ENCODE data around the gene KCNJ14. TPM values are rescaled to one million over a fixed set of nuclear protein-coding genes. Genes with fewer than 3 reads are reported as not detected.

The KCNJ14 gene
- polyA plus RNA-seq, 3 donors: 0.09 to 0.56 TPM; not detected in 1

DNA sequence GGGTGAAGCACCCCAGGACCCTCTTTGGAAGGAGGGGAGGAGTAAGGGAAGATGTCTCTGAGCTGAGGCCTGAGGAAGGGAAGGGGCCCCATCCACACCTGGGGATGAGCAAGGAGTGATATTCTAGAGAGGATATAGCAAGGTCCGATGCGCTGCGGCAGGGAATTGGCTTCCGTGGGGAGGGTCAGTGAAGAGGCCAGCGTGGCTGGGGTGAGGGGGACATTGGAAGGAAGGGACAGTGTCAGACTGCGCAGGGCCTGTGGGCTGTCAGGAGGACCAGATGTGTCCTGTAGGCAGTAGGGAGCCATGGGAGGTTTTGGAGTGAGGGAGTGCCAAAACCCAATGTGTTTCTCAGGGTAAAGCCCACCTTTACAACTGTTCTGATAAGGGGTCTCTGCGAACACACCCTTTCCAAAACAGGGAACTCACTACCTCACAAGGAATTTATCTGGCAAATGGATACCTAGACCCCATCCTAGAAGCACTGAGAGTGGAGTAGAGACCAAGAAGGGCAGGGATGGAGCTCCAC lies 52.6 kb downstream of the KCNJ14 start:
- no peak overlapping the region for H2AFZ ChIP-seq (ENCODE audit: insufficient read depth, low read depth, low read length, poor library complexity, severe bottlenecking)
- H3K4me3 Mint-ChIP-seq: peak overlapping the region in 1 of 2 donors; percentile 37
- WGBS (ENCODE audit: insufficient coverage): 95% methylated on average over 5 of the region's 7 CpGs
- no peaks in the 10 kb centered on the region for H3K79me2 ChIP-seq (ENCODE audit: insufficient read depth, low read length)
- H3K36me3 Mint-ChIP-seq: peaks cover 0 to 5% of the 10 kb centered on the region in 2 donors
- no peak overlapping the region for H3K4me2 ChIP-seq (replicated peaks; ENCODE audit: extremely low read depth, low read length, poor library complexity, severe bottlenecking)
- H3K4me3 ChIP-seq (replicated peaks in 1 of 3; ENCODE audit: low read depth in 2 of 3, low read length in 3 of 3): no peak overlapping the region
- intact Hi-C loops (cut with micrococcal nuclease): loop anchor here (2.0 to 5.0 kb wide), 2 partner anchors 77 to 79 kb away; no protein-coding TSS in a partner anchor
- no peak overlapping the region for H3K27ac ChIP-seq (ENCODE audit: low read depth in 1 of 2, low read length in 2 of 2)
- peaks cover 17% of the 10 kb centered on the region for H3K4me1 Mint-ChIP-seq
- H3K27me3 Mint-ChIP-seq (ENCODE audit: low read depth in 3 of 3): peaks cover 7 to 26% (median 18%) of the 10 kb centered on the region in 3 donors
- no peak for DNase-seq
- H3K9me3 Mint-ChIP-seq: peaks cover 0 to 9% (median 6%) of the 10 kb centered on the region in 7 donors
- no peaks in the 10 kb centered on the region for H4K20me1 ChIP-seq (ENCODE audit: insufficient read depth, low read length)
- peaks cover 4 to 11% of the 10 kb centered on the region in 2 donors for H3K9me3 ChIP-seq (replicated peaks in 1 of 2; ENCODE audit: control insufficient read depth in 1 of 2, insufficient read depth in 1 of 2, low read length in 2 of 2)
- peaks cover 4 to 8% of the 10 kb centered on the region in 2 donors for H3K4me1 ChIP-seq (ENCODE audit: control insufficient read depth in 1 of 2, insufficient read depth in 2 of 2, low read length in 2 of 2)
- no peaks in the 10 kb centered on the region for H3K36me3 ChIP-seq (replicated peaks in 1 of 2; ENCODE audit: control insufficient read depth in 1 of 2, insufficient read depth in 2 of 2, low read length in 2 of 2)
- H3K27ac Mint-ChIP-seq: no peak overlapping the region
- TF ChIP-seq CTCF (IDR thresholded peaks at IDR 0.05): no peak
- H3K9ac ChIP-seq (ENCODE audit: insufficient read depth, low read length, poor library complexity, severe bottlenecking): no peak overlapping the region
- peaks cover 17 to 32% of the 10 kb centered on the region in 2 donors for H3K27me3 ChIP-seq (ENCODE audit: control insufficient read depth in 2 of 2, insufficient read depth in 2 of 2, low read length in 2 of 2)

DNA sequence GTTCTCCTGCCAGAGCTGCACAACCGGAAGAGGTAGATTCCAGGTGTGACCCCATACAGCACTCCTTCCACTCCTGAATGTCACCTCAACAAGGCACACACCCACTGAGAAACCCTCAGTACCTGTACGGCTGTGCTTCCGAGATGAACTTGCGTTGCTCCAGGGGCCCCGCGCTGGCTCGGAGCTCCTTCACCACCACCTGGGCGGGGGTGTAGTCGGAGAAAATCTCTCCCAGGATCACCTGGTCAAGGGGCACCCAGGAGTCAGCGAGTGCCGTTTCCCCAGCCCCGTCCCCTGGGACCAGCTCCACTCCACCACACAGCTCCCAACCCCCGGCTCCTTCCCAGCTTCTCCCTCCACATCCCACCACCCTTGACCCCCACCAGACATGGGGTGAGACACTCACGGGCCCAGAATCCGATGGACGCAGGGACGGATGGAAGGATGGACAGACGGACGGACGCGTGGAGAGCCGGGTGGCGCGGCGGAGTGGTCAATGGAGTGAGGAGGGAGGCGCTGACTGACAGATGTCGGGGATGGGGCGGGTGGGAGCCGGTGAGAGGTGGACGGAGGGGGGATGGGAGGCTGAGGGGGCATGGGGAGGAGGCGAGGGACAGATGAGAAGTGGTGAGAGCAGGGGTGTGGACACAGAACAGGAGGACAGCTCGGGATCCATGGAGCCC lies 53.5 kb downstream of the KCNJ14 start:
- H3K9me3 Mint-ChIP-seq: peaks cover 0 to 9% (median 6%) of the 10 kb centered on the region in 7 donors
- no peaks in the 10 kb centered on the region for H3K36me3 ChIP-seq (replicated peaks in 1 of 2; ENCODE audit: control insufficient read depth in 1 of 2, insufficient read depth in 2 of 2, low read length in 2 of 2)
- H3K9me3 ChIP-seq (replicated peaks in 1 of 2; ENCODE audit: control insufficient read depth in 1 of 2, insufficient read depth in 1 of 2, low read length in 2 of 2): peaks cover 4 to 11% of the 10 kb centered on the region in 2 donors
- WGBS (ENCODE audit: insufficient coverage): 95% methylated on average over 18 of the region's 32 CpGs
- H3K9ac ChIP-seq (ENCODE audit: insufficient read depth, low read length, poor library complexity, severe bottlenecking): no peak overlapping the region
- H3K27ac ChIP-seq (ENCODE audit: low read depth in 1 of 2, low read length in 2 of 2): no peak overlapping the region
- peaks cover 14% of the 10 kb centered on the region for H3K4me1 Mint-ChIP-seq
- H4K20me1 ChIP-seq (ENCODE audit: insufficient read depth, low read length): no peaks in the 10 kb centered on the region
- no peak overlapping the region for H2AFZ ChIP-seq (ENCODE audit: insufficient read depth, low read depth, low read length, poor library complexity, severe bottlenecking)
- DNase-seq: no peak
- intact Hi-C loops (cut with micrococcal nuclease): loop anchor here in 1 of 2 donors (5.0 kb wide), 1 partner anchor 78 kb away; no protein-coding TSS in a partner anchor
- no peak overlapping the region for H3K4me3 ChIP-seq (replicated peaks in 1 of 3; ENCODE audit: low read depth in 2 of 3, low read length in 3 of 3)
- no peak overlapping the region for H3K27ac Mint-ChIP-seq
- peaks cover 0 to 5% of the 10 kb centered on the region in 2 donors for H3K36me3 Mint-ChIP-seq
- no peak overlapping the region for H3K4me2 ChIP-seq (replicated peaks; ENCODE audit: extremely low read depth, low read length, poor library complexity, severe bottlenecking)
- no peak overlapping the region for H3K4me3 Mint-ChIP-seq
- peaks cover 20 to 37% of the 10 kb centered on the region in 2 donors for H3K27me3 ChIP-seq (ENCODE audit: control insufficient read depth in 2 of 2, insufficient read depth in 2 of 2, low read length in 2 of 2)
- TF ChIP-seq CTCF (IDR thresholded peaks at IDR 0.05): no peak
- H3K79me2 ChIP-seq (ENCODE audit: insufficient read depth, low read length): no peaks in the 10 kb centered on the region
- peaks cover 7 to 28% (median 18%) of the 10 kb centered on the region in 3 donors for H3K27me3 Mint-ChIP-seq (ENCODE audit: low read depth in 3 of 3)
- peaks cover 11 to 17% of the 10 kb centered on the region in 2 donors for H3K4me1 ChIP-seq (ENCODE audit: control insufficient read depth in 1 of 2, insufficient read depth in 2 of 2, low read length in 2 of 2)
